TTC549 (cell line): ENCODE measurements around the gene COQ8A.

Experiments
- FAIRE-seq: peaks from 2 replicates; lab custom pipeline; 2012; peaks lifted over from hg19 to GRCh38; lab: Jason Lieb, UNC

The COQ8A gene

GRCh38 chr1:226940029-226940805, at the start of gene COQ8A:
Gene COQ8A (plus strand): TSS chr1:226940294. CDS start chr1:226961386, 21,092 bp downstream.
- FAIRE-seq = peak; percentile 98

GRCh38 chr1:226890331-226891108, 49.6 kb upstream of the COQ8A start:
- no peak for FAIRE-seq

GRCh38 chr1:226891346-226891745, 48.7 kb upstream of the COQ8A start:
- no peak for FAIRE-seq

- no peak for FAIRE-seq
These were observed 48.1 kb upstream of the COQ8A start for GRCh38 chr1:226891846-226892523.

GRCh38 chr1:226892524-226892875, 47.6 kb upstream of the COQ8A start:
- FAIRE-seq = no peak

GRCh38 chr1:226893936-226894335, 46.2 kb upstream of the COQ8A start:
- FAIRE-seq = no peak

- no peak for FAIRE-seq
These were observed 45.3 kb upstream of the COQ8A start for GRCh38 chr1:226894826-226895225.

- FAIRE-seq = no peak
These were observed 44.5 kb upstream of the COQ8A start for GRCh38 chr1:226895644-226896043.

GRCh38 chr1:226898246-226898645, 41.8 kb upstream of the COQ8A start:
- no peak for FAIRE-seq

GRCh38 chr1:226901421-226901820, 38.7 kb upstream of the COQ8A start:
- no peak for FAIRE-seq

- no peak for FAIRE-seq
These were observed 37.5 kb upstream of the COQ8A start for GRCh38 chr1:226902601-226903000.

GRCh38 chr1:226903819-226904716, 36.0 kb upstream of the COQ8A start:
- no peak for FAIRE-seq

- FAIRE-seq = no peak
These were observed 35.3 kb upstream of the COQ8A start for GRCh38 chr1:226904772-226905171.

GRCh38 chr1:226908419-226908818, 31.7 kb upstream of the COQ8A start:
- FAIRE-seq = no peak

GRCh38 chr1:226908913-226909312, 31.2 kb upstream of the COQ8A start:
- no peak for FAIRE-seq

GRCh38 chr1:226912587-226913176, 27.4 kb upstream of the COQ8A start:
- no peak for FAIRE-seq

- FAIRE-seq = no peak
These were observed 24.5 kb upstream of the COQ8A start for GRCh38 chr1:226915672-226915995.

GRCh38 chr1:226916497-226916896, 23.6 kb upstream of the COQ8A start:
- FAIRE-seq = peak; percentile 41

GRCh38 chr1:226919587-226919986, 20.5 kb upstream of the COQ8A start:
- FAIRE-seq = no peak

GRCh38 chr1:226919995-226920394, 20.1 kb upstream of the COQ8A start:
- FAIRE-seq = no peak

- FAIRE-seq = no peak
These were observed 19.6 kb upstream of the COQ8A start for GRCh38 chr1:226920446-226920894.

GRCh38 chr1:226921504-226921903, 18.6 kb upstream of the COQ8A start:
- FAIRE-seq = no peak
